ENCODE results near the gene MARCHF2.
"Not testable (repeated sequence)": the region's sequence is repeated elsewhere in the genome, so short reads cannot be mapped to it uniquely, and the experiment has no call there.

The MARCHF2 gene, protein sequence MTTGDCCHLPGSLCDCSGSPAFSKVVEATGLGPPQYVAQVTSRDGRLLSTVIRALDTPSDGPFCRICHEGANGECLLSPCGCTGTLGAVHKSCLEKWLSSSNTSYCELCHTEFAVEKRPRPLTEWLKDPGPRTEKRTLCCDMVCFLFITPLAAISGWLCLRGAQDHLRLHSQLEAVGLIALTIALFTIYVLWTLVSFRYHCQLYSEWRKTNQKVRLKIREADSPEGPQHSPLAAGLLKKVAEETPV

DNA sequence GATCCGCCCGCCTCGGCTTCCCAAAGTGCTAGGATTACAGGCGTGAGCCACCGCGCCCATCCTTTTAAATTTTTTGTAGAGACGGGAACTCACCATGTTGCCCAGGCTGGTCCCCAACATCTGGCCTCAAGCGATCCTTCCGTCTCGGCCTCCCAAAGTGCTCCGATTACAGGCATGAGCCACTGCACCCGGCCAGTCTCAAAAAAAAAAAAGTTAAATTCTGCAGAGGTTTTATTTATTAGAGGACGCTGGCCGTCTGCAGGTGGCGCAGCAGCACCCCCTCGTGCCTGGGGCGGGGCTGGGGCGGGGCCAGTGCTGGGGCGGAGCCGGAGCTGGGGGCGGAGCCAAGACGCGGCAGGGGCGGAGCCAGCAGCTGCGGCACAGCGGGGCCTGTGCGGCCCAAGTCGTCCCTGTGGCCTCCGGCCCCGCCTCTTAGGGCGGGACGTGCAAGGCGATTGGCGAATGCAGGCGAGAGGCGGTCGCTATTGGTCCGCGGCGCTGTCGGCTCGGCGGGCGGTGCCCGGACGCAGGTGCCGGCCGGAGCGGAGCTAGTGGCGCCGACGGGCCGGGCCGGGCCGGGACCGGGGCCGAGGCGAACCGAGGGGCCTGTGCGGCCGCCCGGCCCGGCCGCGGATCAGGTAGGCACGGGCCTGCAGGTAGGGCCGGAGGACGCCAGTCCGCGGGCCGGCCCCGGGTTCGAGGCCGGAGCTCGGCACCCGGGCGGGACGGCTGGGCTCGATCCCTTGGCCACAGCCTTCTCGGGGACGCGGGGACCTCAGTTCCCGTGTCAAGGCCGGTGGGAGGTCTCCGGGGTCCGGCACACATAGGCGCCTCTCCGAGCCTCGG, at the start of gene MARCHF2:
Gene MARCHF2, plus strand, starts transcription at position 523 of the 846 bp plus-strand sequence. CDS start 8,536 bp downstream, outside the sequence.
- peak; percentile 91 to 100 (median 96) for DNase-seq
- intact Hi-C loops (cut with DNase I): loop anchor here (5.0 kb wide), 1 partner anchor 94 kb away; no protein-coding TSS in a partner anchor

DNA sequence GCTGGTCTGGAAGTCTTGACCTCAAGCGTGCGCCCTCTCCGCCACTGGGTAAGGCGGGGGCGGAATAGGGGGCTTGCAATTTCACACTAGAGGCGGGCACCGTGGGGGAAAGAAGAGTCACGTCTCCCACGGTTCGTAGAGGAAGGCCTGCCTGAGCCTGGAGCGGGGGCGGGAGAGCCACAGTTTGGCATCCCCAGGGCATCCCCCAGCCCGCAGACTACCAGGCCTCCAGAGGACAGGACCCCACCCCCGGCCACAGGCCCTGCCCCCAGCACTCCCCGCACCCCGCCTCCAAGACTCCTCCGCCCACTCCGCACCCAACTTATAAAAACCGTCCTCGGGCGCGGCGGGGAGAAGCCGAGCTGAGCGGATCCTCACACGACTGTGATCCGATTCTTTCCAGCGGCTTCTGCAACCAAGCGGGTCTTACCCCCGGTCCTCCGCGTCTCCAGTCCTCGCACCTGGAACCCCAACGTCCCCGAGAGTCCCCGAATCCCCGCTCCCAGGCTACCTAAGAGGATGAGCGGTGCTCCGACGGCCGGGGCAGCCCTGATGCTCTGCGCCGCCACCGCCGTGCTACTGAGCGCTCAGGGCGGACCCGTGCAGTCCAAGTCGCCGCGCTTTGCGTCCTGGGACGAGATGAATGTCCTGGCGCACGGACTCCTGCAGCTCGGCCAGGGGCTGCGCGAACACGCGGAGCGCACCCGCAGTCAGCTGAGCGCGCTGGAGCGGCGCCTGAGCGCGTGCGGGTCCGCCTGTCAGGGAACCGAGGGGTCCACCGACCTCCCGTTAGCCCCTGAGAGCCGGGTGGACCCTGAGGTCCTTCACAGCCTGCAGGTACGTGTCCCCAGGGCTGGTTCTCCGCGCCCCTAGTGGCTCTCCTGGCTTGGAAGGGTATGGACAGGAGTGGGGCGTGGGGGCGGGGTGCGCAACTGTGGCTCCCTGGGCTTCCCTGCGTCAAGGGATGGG, 49.0 kb upstream of the MARCHF2 start, which contains the start of gene ANGPTL4:
Gene ANGPTL4, plus strand, starts transcription at position 353 of the 969 bp plus-strand sequence. Its CDS starts 167 bp downstream, at position 520.
- intact Hi-C loops (cut with DNase I): no loop called here
- DNase-seq: peak in 8 of 10 donors; percentile 34 to 91 (median 52)

DNA sequence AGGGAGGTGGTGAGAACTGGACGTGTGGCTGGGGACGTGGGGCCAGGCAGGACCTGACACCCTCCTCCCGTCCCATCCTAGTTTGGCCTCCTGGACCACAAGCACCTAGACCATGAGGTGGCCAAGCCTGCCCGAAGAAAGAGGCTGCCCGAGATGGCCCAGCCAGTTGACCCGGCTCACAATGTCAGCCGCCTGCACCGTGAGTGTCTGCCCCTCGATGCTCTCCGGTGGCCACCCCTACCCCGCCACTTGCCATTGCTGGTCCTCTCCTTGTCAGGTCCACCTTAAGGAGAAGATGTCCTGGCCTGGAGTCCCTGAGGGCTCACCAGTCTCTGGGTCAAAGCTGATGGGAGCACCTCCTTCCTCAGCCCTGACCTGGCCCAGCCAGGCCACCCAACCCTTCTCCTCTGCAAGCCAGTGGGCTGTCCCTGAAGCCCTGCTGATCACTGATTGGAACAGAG, 47.0 kb upstream of the MARCHF2 start:
- intact Hi-C loops (cut with DNase I): no loop called here
- DNase-seq: peak in 2 of 10 donors; percentile 64 to 83

DNA sequence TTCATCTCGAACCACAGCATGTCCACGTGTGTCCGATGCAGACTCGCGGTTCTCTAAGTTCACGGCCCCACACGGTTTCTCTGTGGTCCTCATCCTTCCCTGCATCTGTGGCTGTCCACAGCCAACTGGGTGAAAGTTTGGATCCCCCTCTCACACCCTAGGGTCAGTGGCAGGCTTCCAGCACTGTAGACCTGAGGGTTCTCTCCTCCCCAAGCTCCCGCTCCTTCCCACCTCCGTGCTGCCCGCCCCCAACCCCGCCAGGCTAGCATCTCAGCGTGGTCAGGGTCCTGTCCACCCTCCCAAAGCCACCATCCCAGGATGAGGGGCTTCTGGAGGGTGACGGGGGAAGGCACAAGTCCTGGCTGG, 46.2 kb upstream of the MARCHF2 start:
- peak in 2 of 10 donors; percentile 63 to 77 for DNase-seq
- intact Hi-C loops (cut with DNase I): no loop called here

DNA sequence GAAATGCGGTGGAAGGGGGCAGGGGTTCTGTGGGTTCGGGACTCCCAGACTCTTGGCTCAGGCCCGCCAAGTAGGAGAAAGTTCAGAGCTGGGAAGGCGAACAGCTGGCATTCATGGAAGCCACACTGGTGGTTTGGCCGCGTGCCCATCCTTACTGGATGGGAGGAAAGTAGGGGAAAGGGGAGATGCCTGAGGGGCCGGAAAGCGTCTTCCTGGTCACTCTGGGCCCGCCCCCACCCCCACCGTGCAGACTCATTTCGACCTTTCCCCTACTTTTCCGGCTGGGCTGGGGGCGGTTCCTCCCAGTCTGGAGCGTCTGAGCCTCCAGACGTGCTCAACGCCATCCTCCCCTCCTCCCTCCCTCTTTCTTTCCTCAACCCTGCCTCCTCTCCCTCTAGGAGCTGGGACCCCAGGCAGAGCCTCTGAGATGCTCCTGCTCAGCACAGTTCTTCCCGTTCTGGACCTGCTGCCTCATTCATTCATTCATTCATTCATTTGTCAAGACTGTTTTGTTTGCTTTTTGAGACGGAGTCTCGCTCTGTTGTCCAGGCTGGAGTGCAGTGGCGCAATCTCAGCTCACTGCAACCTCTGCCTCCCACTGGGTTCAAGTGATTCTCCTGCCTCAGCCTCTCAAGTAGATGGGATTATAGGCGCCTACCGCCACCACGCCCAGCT, 45.6 kb upstream of the MARCHF2 start:
- intact Hi-C loops (cut with DNase I): no loop called here

DNA sequence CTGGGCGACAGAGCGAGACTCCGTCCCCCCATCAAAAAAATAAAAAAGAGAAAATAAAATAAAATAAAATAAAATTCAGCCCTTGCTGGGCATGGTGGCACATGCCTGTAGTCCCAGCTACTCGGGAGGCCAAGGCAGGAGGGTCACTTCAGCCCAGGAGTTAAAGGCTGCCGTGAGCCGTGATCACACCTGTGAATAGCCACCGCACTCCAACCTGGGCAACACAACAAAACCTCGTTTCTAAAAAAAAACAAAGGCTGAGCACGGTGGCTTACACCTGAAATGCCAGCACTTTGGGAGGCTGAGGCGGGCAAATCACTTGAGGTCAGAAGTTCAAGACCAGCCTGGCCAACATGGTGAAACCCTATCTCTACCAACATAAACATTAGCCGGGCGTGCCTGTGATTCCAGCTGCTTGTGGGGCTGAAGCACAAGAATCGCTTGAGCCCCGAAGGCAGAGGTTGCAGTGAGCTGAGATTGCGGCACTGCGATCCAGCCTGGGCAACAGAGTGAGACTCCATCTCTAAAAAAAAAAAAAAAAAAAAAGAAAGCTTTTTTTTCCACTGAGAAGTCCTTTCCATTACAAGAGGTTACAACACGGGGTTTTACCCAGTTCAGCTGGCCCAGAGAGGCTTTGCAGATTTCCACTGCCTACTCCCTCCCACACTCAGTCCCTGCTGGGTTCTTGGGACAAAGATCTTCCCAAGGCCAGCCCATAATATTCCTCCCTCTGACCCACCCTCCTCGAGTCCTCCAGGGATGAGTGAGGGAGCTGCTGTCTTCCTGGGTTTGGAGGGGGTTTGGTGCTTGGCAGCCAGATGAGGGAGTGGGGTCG, 42.7 kb upstream of the MARCHF2 start:
- DNase-seq: peak in 2 of 10 donors; percentile 52 to 67
- intact Hi-C loops (cut with DNase I): no loop called here

More for the DNA sequence above, 45.6 kb upstream of the MARCHF2 start:
- DNase-seq: peak; percentile 62 to 94 (median 74)

DNA sequence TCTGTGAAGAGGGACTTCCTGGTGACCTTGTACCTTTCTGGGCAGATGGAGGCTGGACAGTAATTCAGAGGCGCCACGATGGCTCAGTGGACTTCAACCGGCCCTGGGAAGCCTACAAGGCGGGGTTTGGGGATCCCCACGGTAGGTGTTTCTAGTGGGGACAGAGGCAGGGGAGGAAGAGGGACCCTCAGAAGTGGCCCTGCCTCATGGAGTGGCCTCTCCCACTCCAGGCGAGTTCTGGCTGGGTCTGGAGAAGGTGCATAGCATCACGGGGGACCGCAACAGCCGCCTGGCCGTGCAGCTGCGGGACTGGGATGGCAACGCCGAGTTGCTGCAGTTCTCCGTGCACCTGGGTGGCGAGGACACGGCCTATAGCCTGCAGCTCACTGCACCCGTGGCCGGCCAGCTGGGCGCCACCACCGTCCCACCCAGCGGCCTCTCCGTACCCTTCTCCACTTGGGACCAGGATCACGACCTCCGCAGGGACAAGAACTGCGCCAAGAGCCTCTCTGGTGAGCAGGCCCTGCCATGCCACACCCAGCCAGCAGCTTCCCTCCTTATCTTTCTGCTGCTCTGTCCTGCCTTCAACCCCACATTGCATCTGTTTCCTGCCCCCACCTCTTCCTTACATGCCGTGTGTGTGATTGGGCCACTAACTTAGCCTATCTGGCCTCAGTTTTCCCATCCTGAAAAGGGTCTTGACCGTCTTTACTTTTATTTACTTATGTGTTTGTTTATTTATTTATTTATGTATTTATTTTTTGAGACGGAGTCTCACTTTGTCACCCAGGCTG, 41.9 kb upstream of the MARCHF2 start:
- intact Hi-C loops (cut with DNase I): no loop called here

DNA sequence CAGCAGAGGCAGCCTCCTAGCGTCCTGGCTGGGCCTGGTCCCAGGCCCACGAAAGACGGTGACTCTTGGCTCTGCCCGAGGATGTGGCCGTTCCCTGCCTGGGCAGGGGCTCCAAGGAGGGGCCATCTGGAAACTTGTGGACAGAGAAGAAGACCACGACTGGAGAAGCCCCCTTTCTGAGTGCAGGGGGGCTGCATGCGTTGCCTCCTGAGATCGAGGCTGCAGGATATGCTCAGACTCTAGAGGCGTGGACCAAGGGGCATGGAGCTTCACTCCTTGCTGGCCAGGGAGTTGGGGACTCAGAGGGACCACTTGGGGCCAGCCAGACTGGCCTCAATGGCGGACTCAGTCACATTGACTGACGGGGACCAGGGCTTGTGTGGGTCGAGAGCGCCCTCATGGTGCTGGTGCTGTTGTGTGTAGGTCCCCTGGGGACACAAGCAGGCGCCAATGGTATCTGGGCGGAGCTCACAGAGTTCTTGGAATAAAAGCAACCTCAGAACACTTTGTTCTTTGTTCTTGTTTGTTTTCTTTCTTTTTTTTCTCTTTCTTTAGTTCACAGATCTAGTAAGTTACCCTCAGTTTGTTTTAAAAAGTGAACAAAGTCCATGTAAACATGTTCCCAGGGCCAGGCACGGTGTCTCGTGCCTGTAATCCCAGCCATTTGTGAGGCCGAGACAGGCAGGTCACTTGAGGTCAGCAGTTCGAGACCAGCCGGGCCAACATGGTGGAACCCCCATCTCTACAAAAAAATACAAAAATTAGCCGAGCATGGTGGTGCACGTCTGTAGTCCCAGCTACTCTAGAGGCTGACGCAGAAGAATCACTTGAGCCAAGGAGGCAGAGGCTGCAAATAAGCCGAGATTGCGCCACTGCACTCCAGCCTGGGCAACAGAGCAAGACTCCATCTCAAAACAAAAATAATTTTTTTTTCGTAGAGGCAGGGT, 39.0 kb upstream of the MARCHF2 start:
- DNase-seq: peak in 2 of 10 donors; percentile 67 to 82
- intact Hi-C loops (cut with DNase I): no loop called here

More for the DNA sequence above, 41.9 kb upstream of the MARCHF2 start:
- DNase-seq: peak in 2 of 10 donors; percentile 68 to 81

DNA sequence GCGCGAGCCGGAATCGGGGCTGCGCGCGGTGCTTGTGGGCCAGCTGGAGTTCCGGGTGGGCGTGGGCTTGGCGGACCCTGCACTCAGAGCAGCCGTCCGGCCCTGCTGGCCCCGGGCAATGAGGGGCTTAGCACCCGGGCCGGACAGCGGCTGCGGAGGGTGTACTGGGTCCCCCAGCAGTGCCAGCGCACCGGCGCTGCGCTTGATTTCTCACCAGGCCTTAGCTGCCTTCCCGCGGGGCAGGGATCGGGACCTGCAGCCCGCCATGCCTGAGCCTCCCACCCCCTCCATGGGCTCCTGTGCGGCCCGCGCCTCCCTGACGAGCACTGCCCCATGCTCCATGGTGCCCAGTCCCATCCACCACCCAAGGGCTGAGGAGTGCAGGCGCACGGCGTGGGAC, 37.3 kb upstream of the MARCHF2 start:
- intact Hi-C loops (cut with DNase I): not testable (repeated sequence)
- peak in 2 of 10 donors; percentile 55 to 83 for DNase-seq

DNA sequence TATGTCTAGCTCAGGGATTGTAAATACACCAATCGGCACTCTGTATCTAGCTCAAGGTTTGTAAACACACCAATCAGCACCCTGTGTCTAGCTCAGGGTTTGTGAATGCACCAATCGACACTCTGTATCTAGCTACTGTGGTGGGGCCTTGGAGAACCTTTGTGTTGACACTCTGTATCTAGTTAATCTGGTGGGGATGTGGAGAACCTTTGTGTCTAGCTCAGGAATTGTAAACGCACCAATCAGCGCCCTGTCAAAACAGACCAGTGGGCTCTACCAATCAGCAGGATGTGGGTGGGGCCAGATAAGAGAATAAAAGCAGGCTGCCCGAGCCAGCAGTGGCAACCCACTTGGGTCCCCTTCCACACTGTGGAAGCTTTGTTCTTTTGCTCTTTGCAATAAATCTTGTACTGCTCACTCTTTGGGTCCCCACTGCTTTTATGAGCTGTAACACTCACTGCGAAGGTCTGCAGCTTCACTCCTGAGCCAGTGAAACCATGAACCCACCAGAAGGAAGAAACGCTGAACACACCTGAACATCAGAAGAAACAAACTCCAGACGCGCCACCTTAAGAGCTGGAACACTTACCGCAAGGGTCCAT, 36.6 kb upstream of the MARCHF2 start:
- intact Hi-C loops (cut with DNase I): not testable (repeated sequence)
- DNase-seq: peak in 2 of 10 donors; percentile 6 to 42

DNA sequence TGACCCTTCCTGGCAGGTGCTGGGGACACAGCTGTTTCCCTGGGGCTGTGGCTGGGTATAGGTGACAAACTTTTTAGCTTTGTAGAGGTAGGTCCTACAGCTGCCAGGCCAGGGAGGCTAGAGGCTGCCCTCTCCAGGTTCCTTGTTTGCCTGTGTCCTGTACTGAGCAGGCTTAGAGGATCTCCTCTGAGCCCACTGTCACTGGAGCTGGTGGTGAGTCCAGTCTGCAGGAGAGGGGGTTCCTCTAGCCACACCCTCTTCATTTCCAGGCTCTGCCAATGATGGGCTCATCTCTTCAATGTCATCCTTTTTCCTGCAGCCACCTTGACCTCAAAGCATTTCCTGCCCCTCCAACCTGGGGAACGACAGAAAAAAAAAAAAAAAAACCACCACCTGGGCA, 35.5 kb upstream of the MARCHF2 start:
- peak in 1 of 10 donors; percentile 31 for DNase-seq
- intact Hi-C loops (cut with DNase I): no loop called here

DNA sequence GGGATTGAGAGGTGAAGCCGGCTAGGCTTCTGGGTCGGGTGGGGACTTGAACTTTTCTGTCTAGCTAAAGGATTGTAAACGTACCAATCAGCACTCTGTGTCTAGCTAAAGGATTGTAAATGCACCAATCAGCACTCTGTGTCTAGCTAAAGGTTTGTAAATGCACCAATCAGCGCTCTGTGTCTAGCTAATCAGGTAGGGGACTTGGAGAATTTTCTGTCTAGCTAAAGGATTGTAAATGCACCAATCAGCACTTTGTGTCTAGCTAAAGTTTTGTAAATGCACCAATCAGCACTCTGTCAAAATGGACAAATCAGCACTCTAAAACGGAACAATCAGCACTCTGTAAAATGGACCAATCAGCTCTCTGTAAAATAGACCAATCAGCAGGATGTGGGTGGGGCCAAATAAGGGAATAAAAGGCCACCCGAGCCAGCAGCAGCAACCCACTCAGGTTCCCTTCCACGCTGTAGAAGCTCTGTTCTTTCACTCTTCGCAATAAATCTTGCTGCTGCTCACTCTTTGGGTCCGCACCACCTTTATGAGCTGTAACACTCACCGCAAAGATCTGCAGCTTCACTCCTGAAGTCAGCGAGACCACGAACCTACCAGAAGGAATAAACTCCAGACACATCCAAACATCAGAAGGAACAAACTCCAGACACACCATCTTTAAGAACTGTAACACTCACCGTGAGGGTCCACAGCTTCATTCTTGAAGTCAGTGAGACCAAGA, 33.8 kb upstream of the MARCHF2 start:
- DNase-seq: peak in 2 of 10 donors; percentile 3 to 20
- intact Hi-C loops (cut with DNase I): not testable (repeated sequence)

DNA sequence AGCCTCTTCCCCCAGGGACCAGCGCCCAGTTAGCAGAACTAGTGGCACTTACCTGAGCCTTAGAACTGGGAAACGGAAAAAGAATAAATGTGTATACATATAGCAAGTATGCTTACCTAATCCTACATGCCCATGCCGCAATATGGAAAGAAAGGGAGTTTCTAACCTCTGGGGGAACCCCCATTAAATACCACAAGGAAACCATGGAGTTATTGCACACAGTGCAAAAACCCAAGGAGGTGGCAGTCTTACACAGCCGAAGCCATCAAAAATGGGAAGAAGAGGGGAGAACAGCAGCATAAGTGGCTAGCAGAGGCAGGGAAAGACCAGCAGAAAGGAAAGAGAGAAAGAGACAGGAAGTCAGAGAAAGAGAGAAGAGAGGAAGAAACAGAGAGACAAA, 28.5 kb upstream of the MARCHF2 start:
- DNase-seq; intact Hi-C loops (cut with DNase I): not testable (repeated sequence)

DNA sequence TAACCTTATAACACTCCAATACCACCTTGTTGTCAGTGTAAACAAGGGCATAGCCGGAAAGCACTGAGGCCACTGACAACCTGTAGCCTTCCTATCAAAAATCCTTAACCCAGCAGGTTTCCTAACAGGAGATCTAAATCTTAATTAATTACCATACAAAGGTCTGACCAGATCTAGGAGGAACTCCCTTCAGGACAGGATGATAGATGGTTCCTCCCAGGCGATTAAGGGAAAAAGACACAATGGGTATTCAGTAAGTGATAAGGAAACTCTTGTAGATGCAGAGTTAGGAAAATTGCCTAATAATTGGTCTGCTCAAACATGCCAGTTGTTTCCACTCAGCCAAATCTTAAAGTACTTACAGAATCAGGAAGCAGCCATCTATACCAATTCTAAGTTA, 28.0 kb upstream of the MARCHF2 start:
- DNase-seq: peak in 1 of 10 donors; percentile 9
- intact Hi-C loops (cut with DNase I): not testable (repeated sequence)

DNA sequence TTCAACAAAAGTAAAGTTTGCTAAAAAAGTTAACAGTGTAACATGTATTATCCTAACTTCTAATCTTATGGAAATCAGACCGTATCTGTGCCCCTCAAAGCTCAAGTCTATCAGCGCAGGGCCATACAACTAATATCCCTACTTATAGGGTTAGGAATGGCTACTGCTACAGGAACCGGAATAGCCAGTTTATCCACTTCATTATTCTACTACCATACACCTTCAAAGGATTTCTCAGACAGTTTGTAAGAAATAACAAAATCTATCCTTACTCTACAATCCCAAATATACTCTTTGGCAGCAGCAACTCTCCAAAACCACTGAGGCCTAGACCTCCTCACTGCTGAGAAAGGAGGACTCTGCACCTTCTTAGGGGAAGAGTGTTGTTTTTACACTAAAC, 27.5 kb upstream of the MARCHF2 start:
- DNase-seq; intact Hi-C loops (cut with DNase I): not testable (repeated sequence)

All from posterior cingulate gyrus (tissue), 11 donors.